ENCODE results near the gene TRIM60. TPM values are rescaled to one million over a fixed set of nuclear protein-coding genes. Genes with fewer than 3 reads are reported as not detected.
A peak's percentile ranks its signal among the peaks of the same experiment; 100 is the strongest.
"Not testable (repeated sequence)": the region's sequence is repeated elsewhere in the genome, so short reads cannot be mapped to it uniquely, and the experiment has no call there.

TRIM60 gene
- not detected for total RNA-seq

- no peaks in the 10 kb centered on the region for H3K36me3 ChIP-seq
- intact Hi-C loops (cut with DNase I) = no loop called here
- no peak for DNase-seq (ENCODE audit: extremely low spot score)
- no peak within 1 kb of the TSS for H3K27ac ChIP-seq (replicated peaks in 1 of 4)
- no peaks in the 10 kb centered on the region for H3K27me3 ChIP-seq
- H3K4me1 ChIP-seq = no peaks in the 10 kb centered on the region
- WGBS = 93% methylated on average over 40 of the region's 41 CpGs
- no peak for TF ChIP-seq POLR2A (IDR thresholded peaks at IDR 0.05; ENCODE audit: low read depth)
- no peak for TF ChIP-seq POLR2AphosphoS5 (IDR thresholded peaks at IDR 0.05)
- TF ChIP-seq CTCF (IDR thresholded peaks at IDR 0.05) = no peak
- no peak for TF ChIP-seq EP300 (IDR thresholded peaks at IDR 0.05)
- no peak within 1 kb of the TSS for H3K4me3 ChIP-seq
- H3K9me3 ChIP-seq = no peaks in the 10 kb centered on the region
Observed at GRCh38 chr4:165031436-165032211, at the start of gene TRIM60. TRIM60 (plus strand) TSS chr4:165031999; CDS start chr4:165040073, 8,074 bp downstream.

GRCh38 chr4:164989471-164989870, 42.3 kb upstream of the TRIM60 start:
- Histone ChIP-seq H3K27ac (replicated peaks in 1 of 4) (no peak overlapping the region), H3K27me3 (no peaks in the 10 kb centered on the region), H3K4me1 (no peaks in the 10 kb centered on the region), H3K36me3 (no peaks in the 10 kb centered on the region), H3K4me3 (no peak overlapping the region), H3K9me3 (peaks cover 0 to 3% (median 0%) of the 10 kb centered on the region in 4 donors)
- intact Hi-C loops (cut with DNase I) = no loop called here
- WGBS = 73% methylated on average over 2 of the region's 2 CpGs
- peak; percentile 29 for DNase-seq (ENCODE audit: extremely low spot score)
- TF ChIP-seq EP300 (IDR thresholded peaks at IDR 0.05) = no peak
- TF ChIP-seq POLR2AphosphoS5 (IDR thresholded peaks at IDR 0.05) = no peak
- TF ChIP-seq CTCF (IDR thresholded peaks at IDR 0.05) = no peak
- no peak for TF ChIP-seq POLR2A (IDR thresholded peaks at IDR 0.05; ENCODE audit: low read depth)

- H3K27me3 ChIP-seq; H3K9me3 ChIP-seq; DNase-seq (ENCODE audit: extremely low spot score); H3K36me3 ChIP-seq; H3K4me1 ChIP-seq; H3K4me3 ChIP-seq; H3K27ac ChIP-seq (replicated peaks in 1 of 4); intact Hi-C loops (cut with DNase I): not testable (repeated sequence)
- 86% methylated on average over 10 of the region's 10 CpGs for WGBS
Observed at GRCh38 chr4:164990786-164991185, 41.0 kb upstream of the TRIM60 start.

GRCh38 chr4:164996123-164996522, 35.7 kb upstream of the TRIM60 start:
- H3K36me3 ChIP-seq; H3K4me3 ChIP-seq; H3K9me3 ChIP-seq; H3K27ac ChIP-seq (replicated peaks in 1 of 4); H3K4me1 ChIP-seq; intact Hi-C loops (cut with DNase I); DNase-seq (ENCODE audit: extremely low spot score): not testable (repeated sequence)
- peaks cover 0 to 16% (median 0%) of the 10 kb centered on the region in 4 donors for H3K27me3 ChIP-seq
- WGBS = 82% methylated on average over 6 of the region's 6 CpGs

- intact Hi-C loops (cut with DNase I) = no loop called here
- 68% methylated on average over 2 of the region's 2 CpGs for WGBS
- Histone ChIP-seq H3K9me3 (no peaks in the 10 kb centered on the region), H3K4me1 (no peaks in the 10 kb centered on the region), H3K36me3 (no peaks in the 10 kb centered on the region), H3K4me3 (no peak overlapping the region), H3K27me3 (peaks cover 0 to 16% (median 0%) of the 10 kb centered on the region in 4 donors), H3K27ac (replicated peaks in 1 of 4) (no peak overlapping the region)
- no peak for DNase-seq (ENCODE audit: extremely low spot score)
- TF ChIP-seq CTCF (IDR thresholded peaks at IDR 0.05) (no peak), POLR2A (IDR thresholded peaks at IDR 0.05; ENCODE audit: low read depth) (no peak)
Observed at GRCh38 chr4:164997324-164997723, 34.5 kb upstream of the TRIM60 start.

- no peak overlapping the region for H3K27ac ChIP-seq (replicated peaks in 1 of 4)
- 80% methylated on average over 6 of the region's 6 CpGs for WGBS
Observed at GRCh38 chr4:164997941-164998340, 33.9 kb upstream of the TRIM60 start.

GRCh38 chr4:164998526-164999080, 33.2 kb upstream of the TRIM60 start:
- H3K36me3 ChIP-seq; H3K4me3 ChIP-seq; DNase-seq (ENCODE audit: extremely low spot score); H3K27ac ChIP-seq (replicated peaks in 1 of 4); intact Hi-C loops (cut with DNase I); H3K9me3 ChIP-seq; H3K4me1 ChIP-seq: not testable (repeated sequence)
- WGBS = 79% methylated on average over 2 of the region's 2 CpGs
- H3K27me3 ChIP-seq = peaks cover 0 to 16% (median 0%) of the 10 kb centered on the region in 4 donors

More at GRCh38 chr4:164997941-164998340, 33.9 kb upstream of the TRIM60 start:
- TF ChIP-seq POLR2AphosphoS5 (IDR thresholded peaks at IDR 0.05) (no peak), EP300 (IDR thresholded peaks at IDR 0.05) (no peak), CTCF (IDR thresholded peaks at IDR 0.05) (no peak), POLR2A (IDR thresholded peaks at IDR 0.05; ENCODE audit: low read depth) (no peak)
- Histone ChIP-seq H3K4me3 (no peak overlapping the region), H3K27me3 (peaks cover 0 to 16% (median 0%) of the 10 kb centered on the region in 4 donors), H3K4me1 (no peaks in the 10 kb centered on the region), H3K36me3 (no peaks in the 10 kb centered on the region), H3K9me3 (no peaks in the 10 kb centered on the region)
- no peak for DNase-seq (ENCODE audit: extremely low spot score)
- intact Hi-C loops (cut with DNase I) = no loop called here

- H3K4me3 ChIP-seq; H3K9me3 ChIP-seq; H3K4me1 ChIP-seq; intact Hi-C loops (cut with DNase I); DNase-seq (ENCODE audit: extremely low spot score); H3K27ac ChIP-seq (replicated peaks in 1 of 4); H3K27me3 ChIP-seq; H3K36me3 ChIP-seq: not testable (repeated sequence)
- WGBS = no CpG with 5 or more reads among the region's 4 CpGs
Observed at GRCh38 chr4:165001957-165002356, 29.8 kb upstream of the TRIM60 start.

Data from esophagus muscularis mucosa (tissue), 4 donors.